ENCODE data around the gene PRM1.
"Not testable (repeated sequence)": the region's sequence is repeated elsewhere in the genome, so short reads cannot be mapped to it uniquely, and the experiment has no call there.

Gene PRM1

GRCh38 chr16:11296706-11297491 lies 15.8 kb upstream of the PRM1 start:
- DNase-seq: peak; percentile 49

GRCh38 chr16:11296351-11296705 lies 15.2 kb upstream of the PRM1 start:
- no peak for DNase-seq

GRCh38 chr16:11295672-11296071 lies 14.5 kb upstream of the PRM1 start:
- DNase-seq: no peak

- no peak for DNase-seq
Measured at GRCh38 chr16:11292076-11292748, 11.1 kb upstream of the PRM1 start.

- DNase-seq: no peak
Measured at GRCh38 chr16:11291091-11291703, 10.1 kb upstream of the PRM1 start.

GRCh38 chr16:11290102-11290893 lies 9.2 kb upstream of the PRM1 start:
- DNase-seq: no peak

GRCh38 chr16:11289696-11290095 lies 8.6 kb upstream of the PRM1 start:
- DNase-seq: not testable (repeated sequence)

GRCh38 chr16:11289202-11289601 lies 8.1 kb upstream of the PRM1 start:
- no peak for DNase-seq

GRCh38 chr16:11285842-11286241 lies 4.7 kb upstream of the PRM1 start:
- no peak for DNase-seq

GRCh38 chr16:11283820-11284248 lies 2.7 kb upstream of the PRM1 start:
- no peak for DNase-seq

GRCh38 chr16:11278681-11279628 lies 2.2 kb downstream of the PRM1 start:
- DNase-seq: no peak

GRCh38 chr16:11277607-11278337 lies 3.4 kb downstream of the PRM1 start:
- no peak for DNase-seq

GRCh38 chr16:11276896-11277593 lies 4.1 kb downstream of the PRM1 start:
- no peak for DNase-seq

- DNase-seq: peak; percentile 25
Measured at GRCh38 chr16:11276143-11276895, 4.8 kb downstream of the PRM1 start, which contains the start of gene PRM2. TSS of gene PRM2 (minus strand) at chr16:11276480. CDS start at chr16:11276370, 110 bp downstream.

- no peak for DNase-seq
Measured at GRCh38 chr16:11274964-11275363, 6.2 kb downstream of the PRM1 start.

GRCh38 chr16:11273721-11274324 lies 7.3 kb downstream of the PRM1 start:
- DNase-seq: no peak

- no peak for DNase-seq
Measured at GRCh38 chr16:11272921-11273720, 8.0 kb downstream of the PRM1 start, which contains the start of gene PRM3. TSS of gene PRM3 (minus strand) at chr16:11273629. CDS start at chr16:11273595, 34 bp downstream.

- no peak for DNase-seq
Measured at GRCh38 chr16:11272484-11272883, 8.6 kb downstream of the PRM1 start.

All from NCI-H2171 treated with DMSO at 0.1 percent for 48 hours (cell line).